Spleen (tissue), 7 donors: ENCODE data around the gene FILIP1.

Experiments
- POLR2AphosphoS5 ChIP-seq, 3 donors: sonication (generic); formaldehyde crosslinking; IDR thresholded peaks; one replicate each; pipeline ENCODE4 v1.5.1; 2017; ENCODE audit warnings: antibody characterized with exemption in 3 of 3
- TF ChIP-seq, protein P1 (sequence below), 11 experiments: fragments of 200-600 bp in 7 of 11; fragments of 450-650 bp in 4 of 11; sonication (generic) in 4 of 11; IDR thresholded peaks in 8 of 11; conservative IDR thresholded peaks in 3 of 11; 1 replicate in 7 of 11; 2 replicates in 4 of 11; pipeline versions ENCODE4 v1.4.0 to v1.8.0; 2016 to 2021; ENCODE audit warnings: antibody characterized with exemption in 11 of 11, inconsistent platforms in 4 of 11, mild to moderate bottlenecking in 1 of 11
- donor health status: DM: no; HTN: no; CAD: no; lungs with moderate emphysema.
- donor health status: DM: no; HTN: no; CAD: no.
- donor health status: DM: no; HTN: no; CAD: no.

DNA sequence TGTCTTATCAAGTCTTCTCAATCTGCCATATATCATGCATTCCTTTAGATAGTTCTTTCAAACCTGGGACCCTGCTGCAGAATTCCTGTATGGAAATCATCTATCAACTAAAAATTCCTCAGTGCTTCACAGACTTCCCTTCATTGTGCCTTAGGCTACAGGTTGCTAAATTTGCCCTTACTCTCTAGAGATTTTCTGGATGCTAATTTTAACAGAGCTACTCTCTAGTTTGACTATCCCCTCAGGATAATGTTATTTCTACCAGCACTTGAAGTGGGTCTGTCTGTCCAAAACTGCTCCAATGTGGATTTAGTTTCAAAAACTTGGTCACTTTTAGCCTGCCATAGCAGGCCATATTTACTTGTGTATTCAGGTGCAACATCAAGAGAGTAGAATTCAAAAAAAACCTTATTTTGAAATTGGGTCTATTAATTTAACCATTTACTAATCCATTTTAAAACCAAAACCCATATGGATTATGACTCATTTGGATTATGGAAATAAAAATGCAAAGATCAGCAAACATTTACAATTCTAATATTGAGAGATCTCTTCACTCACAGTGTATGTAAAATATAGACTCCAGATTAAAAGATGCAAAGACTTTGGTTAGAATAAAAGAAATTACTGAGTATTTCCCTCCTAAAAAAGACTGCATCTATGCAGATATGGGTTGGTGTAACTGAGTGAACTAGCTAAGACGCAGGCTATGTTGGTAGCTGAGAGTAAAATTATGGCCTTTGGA lies 236.1 kb downstream of the FILIP1 start:
- TF ChIP-seq, protein P1, sequence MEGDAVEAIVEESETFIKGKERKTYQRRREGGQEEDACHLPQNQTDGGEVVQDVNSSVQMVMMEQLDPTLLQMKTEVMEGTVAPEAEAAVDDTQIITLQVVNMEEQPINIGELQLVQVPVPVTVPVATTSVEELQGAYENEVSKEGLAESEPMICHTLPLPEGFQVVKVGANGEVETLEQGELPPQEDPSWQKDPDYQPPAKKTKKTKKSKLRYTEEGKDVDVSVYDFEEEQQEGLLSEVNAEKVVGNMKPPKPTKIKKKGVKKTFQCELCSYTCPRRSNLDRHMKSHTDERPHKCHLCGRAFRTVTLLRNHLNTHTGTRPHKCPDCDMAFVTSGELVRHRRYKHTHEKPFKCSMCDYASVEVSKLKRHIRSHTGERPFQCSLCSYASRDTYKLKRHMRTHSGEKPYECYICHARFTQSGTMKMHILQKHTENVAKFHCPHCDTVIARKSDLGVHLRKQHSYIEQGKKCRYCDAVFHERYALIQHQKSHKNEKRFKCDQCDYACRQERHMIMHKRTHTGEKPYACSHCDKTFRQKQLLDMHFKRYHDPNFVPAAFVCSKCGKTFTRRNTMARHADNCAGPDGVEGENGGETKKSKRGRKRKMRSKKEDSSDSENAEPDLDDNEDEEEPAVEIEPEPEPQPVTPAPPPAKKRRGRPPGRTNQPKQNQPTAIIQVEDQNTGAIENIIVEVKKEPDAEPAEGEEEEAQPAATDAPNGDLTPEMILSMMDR (IDR thresholded peaks at IDR 0.05 in 8 of 11, conservative IDR thresholded peaks at IDR 0.05 in 3 of 11), result no peak
- TF ChIP-seq POLR2AphosphoS5 (IDR thresholded peaks at IDR 0.05), result no peak
